ENCODE results near the gene CHST11.

GRCh38 chr12:104467346-104467837 is 10.6 kb downstream of the CHST11 start:
- no peak for TF ChIP-seq CTCF (IDR thresholded peaks at IDR 0.05; ENCODE audit: insufficient read depth, low read length, poor library complexity, severe bottlenecking)
- TF ChIP-seq EZH2phosphoT487 (conservative IDR thresholded peaks at IDR 0.05; ENCODE audit: low read length) = no peak
